IPS-NIHi7 (cell line): ENCODE data around the gene SOX5.
"Not testable (repeated sequence)": the region's sequence is repeated elsewhere in the genome, so short reads cannot be mapped to it uniquely, and the experiment has no call there.

Source experiments
- DNase-seq: peaks from one replicate; pipeline ENCODE4 v3.0.0; 2012; ENCODE audit warnings: mixed read lengths; ENCODE audit errors: extremely low spot score

SOX5 gene

GRCh38 chr12:23756416-23756815 lies 193.1 kb downstream of the SOX5 start:
- no peak for DNase-seq

DNA sequence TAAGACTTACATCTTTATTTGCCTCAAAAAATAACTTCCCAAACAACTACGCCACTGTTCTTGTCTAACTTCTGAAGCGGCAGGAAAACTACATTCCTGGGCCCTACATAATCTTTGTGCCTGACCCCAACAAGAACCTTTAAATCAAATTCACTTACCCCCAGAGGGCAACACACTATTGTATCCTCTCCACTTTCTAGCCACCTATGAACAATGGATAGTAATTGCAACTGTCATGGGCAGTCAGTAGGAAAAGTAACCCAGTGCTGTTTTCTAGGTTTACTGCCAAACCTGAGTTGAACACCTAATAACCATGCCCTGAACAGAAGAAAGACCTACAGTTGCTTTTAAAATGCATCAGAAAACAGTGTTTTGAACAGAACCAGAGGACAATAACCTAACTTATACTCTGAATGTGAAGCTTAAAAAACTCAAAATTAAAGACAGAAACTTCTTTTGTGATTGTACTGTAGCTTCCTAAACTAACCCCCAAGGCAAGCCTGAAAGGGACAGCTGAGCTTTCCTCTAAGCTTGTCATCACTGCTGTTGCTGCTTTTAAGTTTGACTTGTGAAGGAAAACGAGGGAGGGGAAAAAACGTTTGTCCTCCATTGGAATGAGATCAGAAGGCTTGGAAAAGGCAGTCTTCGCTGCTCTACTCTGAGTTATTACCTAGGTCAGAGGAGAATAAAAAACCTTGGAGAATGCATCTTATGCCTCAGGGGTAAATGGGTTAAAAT lies 195.7 kb downstream of the SOX5 start:
- no peak for DNase-seq

GRCh38 chr12:23752245-23752644 lies 197.2 kb downstream of the SOX5 start:
- DNase-seq, result no peak

DNA sequence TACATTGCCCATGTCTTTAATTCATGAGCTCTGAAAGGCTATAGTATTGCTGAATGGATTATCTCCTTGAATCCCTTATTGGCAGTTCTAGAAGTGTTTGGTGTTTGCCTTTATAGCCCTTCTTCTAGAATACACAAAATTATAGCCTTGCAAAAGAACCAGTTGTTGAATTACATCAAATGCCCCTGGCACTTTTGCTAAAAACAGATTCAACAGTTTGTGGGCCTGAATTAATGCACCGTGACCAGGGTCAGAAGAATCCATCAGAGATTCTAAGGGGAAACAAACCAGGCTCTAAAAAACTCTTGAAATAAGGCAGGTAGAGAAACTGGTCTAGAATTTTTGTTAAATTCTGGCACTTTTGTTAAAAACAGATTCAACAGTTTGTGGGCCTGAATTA lies 197.8 kb downstream of the SOX5 start:
- no peak for DNase-seq

DNA sequence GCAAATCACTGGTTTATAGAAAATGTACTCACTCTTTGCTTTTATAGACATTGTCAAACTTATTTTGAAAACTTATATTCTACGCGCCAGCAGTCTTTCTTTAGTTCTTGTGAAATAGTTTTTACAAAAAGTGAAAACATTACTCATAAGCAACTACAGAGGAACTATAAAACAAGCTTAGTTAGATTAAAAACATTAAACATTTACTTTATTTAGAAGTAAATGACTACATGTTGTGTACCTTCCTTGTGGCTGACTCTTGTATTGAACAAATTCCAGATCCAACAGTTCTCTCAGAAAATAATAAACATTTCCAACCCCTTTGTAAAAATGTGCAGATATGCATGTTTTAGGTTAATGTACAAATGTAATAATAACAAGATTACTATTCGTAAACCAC lies 198.5 kb downstream of the SOX5 start:
- no peak for DNase-seq

GRCh38 chr12:23744696-23745095 lies 204.8 kb downstream of the SOX5 start:
- no peak for DNase-seq

GRCh38 chr12:23742574-23742973 lies 206.9 kb downstream of the SOX5 start:
- no peak for DNase-seq

- no peak for DNase-seq
Observed at GRCh38 chr12:23731493-23731892, 218.0 kb downstream of the SOX5 start.

DNA sequence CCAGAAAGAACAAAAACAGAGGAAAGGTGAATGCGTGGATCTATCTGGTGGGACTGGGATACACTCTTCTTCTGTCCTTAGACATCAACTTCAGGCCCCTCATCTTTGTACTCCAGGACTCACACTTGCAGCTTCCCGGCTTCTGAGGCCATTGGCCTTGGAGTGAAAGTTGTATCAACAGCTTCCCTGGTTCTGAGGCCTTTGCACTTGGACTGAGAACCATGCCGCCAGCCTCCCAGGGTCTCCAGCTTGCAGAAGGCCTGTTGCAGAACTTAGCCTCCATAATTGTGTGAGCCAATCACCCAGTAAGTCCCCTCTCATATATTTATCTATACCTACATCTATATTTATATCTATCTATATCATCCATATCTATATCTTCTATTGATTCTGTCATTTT lies 218.4 kb downstream of the SOX5 start:
- DNase-seq, result no peak

GRCh38 chr12:23729359-23729758 lies 220.1 kb downstream of the SOX5 start:
- no peak for DNase-seq

GRCh38 chr12:23726646-23727045 lies 222.8 kb downstream of the SOX5 start:
- DNase-seq, result no peak

DNA sequence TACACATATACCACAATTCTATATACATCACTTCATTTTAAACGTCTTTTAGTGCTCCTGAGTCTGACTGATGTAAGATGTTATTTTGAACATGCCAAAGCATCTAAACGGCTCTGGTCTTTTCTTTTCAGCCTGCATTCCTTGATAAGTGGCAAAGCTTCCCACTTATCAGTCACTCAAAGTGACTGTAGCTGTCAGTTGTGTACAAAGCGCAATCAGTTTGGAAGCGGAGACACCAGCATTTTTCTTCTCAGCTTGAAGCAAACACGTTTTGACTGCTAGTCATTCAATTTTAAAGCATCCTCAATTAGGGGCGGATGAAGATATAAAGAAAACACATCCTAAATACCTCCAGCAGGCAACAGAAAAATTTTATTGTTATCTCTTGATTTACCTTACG lies 226.8 kb downstream of the SOX5 start:
- DNase-seq, result no peak

DNA sequence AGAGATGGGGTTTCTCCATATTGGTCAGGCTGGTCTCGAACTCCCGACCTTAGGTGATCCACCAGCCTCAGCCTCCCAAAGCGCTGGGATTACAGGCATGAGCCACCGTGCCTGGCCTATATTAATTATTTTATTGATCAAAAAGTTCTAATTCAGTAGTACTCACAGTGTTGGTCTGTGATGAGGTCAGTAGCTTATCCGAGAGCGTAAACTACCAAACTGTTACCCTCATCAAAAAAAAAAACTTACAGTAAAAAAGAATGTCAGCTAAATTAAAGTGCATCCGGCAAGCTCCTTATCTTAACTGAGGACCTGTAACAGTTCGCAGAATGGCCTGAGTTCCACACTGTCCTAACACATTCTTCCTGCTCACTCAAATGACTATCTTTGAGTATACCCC lies 228.2 kb downstream of the SOX5 start:
- DNase-seq, result no peak

- DNase-seq, result no peak
Observed at GRCh38 chr12:23719493-23719892, 230.0 kb downstream of the SOX5 start.

- not testable (repeated sequence) for DNase-seq
Observed at GRCh38 chr12:23710361-23710760, 239.1 kb downstream of the SOX5 start.

DNA sequence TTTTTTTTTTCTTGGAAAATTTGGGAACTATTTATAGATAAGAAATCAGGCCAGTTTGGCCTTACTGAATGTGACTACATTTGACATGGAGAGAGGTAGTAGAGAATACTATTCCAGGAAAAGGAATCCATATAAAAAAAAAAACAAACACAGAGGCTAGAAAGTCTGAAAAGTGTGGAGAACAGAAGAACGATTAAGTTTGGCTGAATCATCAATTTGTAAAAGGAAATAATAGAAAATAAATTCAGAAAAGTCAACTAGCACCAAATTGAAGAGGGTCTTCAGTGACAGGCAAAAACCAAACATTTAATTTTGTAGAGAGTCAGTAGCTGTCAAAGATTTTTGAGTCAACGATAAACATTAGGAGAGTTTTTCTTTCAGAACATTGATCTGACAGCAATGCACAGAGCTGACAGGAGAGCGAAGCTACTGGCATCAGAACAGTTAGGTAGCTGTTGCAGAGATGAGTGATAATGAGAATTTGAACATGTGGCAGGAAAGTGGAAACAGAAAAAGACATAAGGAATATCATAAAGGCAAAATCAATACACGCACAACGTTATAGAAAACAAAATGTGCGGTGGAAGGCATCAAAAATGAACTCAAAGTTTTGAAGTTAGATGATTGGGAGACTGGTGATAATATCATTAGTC lies 241.2 kb downstream of the SOX5 start:
- DNase-seq, result no peak

- DNase-seq, result no peak
Observed at GRCh38 chr12:23707270-23707669, 242.2 kb downstream of the SOX5 start.

DNA sequence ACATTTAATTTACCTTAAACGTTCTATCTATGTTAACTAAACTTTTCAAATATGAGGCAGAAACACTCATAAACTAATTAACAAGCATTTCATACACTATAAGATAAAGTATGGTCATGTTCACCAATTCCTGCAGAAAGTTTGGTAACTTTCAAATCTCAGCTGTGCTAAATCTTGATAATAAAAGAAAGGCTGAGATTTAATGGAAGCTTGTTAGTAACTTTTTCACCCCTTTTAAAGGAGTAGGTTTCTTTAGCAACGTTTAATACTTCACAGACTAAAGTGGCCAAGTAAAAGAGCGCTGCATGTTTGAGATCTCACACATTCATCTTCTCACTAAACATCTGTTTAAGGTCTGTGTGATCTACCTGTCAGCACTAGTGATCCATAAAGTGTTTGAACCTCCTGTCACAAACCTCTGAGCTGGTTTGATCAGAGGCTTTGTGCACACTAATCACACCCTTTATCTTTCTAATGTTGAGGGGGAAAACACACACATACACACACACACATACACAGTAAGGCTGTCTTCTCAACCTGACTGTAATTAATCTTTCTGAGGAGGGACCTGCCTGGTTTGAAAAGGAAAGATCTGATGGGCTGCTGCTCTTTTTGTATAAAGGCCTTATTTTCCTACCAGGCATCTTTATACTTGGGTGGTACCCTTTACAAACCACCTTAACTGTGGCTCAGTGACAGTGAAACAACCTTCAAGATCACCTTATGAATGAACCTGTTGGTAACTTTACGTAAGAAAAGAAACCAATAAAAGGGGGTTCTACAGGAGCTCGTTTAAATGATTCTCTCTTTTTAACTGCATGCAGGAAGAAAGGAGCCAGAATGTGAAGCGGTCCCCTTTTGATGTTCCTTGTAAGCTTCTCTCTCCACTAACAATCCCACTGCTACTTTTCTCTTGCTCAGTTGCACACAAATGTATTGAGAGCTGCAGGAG lies 244.2 kb downstream of the SOX5 start:
- DNase-seq, result peak; percentile 12

- no peak for DNase-seq
Observed at GRCh38 chr12:23703051-23703450, 246.4 kb downstream of the SOX5 start.

DNA sequence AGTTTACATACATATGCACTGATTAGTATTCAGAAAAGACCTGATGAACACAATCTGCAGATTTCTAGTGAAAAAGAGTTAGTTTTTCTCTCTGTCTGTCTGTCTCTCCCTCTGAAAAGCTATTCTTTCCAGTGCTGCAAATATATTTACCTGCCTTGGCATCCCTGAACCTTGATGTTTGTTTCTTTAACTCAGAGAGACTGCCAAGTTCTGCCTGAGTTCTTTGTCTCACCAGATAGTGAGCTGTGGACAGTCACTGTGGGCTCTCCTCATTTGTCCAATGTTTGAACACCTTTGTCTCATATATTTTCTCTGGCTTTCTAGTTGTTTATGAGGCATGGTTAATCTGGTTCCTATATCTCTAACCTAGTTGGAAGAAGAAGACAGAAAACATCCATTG lies 250.4 kb downstream of the SOX5 start:
- no peak for DNase-seq

DNA sequence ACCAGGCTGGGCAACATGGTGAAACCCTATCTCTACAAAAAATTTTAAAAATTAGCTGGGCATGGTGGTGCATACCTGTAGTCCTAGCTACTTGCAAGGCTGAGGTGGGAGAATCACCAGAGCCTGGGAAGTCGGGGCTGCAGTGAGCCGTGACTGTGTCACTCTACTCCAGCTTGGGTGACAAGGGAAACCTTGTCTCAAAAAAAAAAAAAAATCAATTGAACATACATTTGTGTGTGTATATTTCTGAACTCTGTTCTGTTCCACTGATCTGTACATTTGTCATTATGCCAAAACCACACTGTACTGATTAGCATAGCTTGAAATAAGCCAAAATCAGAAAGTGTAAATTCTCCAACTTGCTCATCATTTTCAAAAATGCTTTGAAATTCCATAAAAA lies 254.6 kb downstream of the SOX5 start:
- DNase-seq, result no peak

GRCh38 chr12:23694307-23694706 lies 255.2 kb downstream of the SOX5 start:
- no peak for DNase-seq

- DNase-seq, result no peak
Observed at GRCh38 chr12:23687947-23688346, 261.5 kb downstream of the SOX5 start.
